Measurements from ENCODE around the gene GPX6. TPM values are rescaled to one million over a fixed set of nuclear protein-coding genes. Genes with fewer than 3 reads are reported as not detected.
"Not testable (repeated sequence)": the region's sequence is repeated elsewhere in the genome, so short reads cannot be mapped to it uniquely, and the experiment has no call there.

GPX6 gene
- total RNA-seq, 1 donor from 2014 or later: not detected

GRCh38 chr6:28485482-28485881, 30.1 kb downstream of the GPX6 start:
- H3K9me3 ChIP-seq: no peaks in the 10 kb centered on the region
- no peaks in the 10 kb centered on the region for H3K36me3 ChIP-seq
- no peak overlapping the region for H3K4me3 ChIP-seq
- TF ChIP-seq, protein P1, sequence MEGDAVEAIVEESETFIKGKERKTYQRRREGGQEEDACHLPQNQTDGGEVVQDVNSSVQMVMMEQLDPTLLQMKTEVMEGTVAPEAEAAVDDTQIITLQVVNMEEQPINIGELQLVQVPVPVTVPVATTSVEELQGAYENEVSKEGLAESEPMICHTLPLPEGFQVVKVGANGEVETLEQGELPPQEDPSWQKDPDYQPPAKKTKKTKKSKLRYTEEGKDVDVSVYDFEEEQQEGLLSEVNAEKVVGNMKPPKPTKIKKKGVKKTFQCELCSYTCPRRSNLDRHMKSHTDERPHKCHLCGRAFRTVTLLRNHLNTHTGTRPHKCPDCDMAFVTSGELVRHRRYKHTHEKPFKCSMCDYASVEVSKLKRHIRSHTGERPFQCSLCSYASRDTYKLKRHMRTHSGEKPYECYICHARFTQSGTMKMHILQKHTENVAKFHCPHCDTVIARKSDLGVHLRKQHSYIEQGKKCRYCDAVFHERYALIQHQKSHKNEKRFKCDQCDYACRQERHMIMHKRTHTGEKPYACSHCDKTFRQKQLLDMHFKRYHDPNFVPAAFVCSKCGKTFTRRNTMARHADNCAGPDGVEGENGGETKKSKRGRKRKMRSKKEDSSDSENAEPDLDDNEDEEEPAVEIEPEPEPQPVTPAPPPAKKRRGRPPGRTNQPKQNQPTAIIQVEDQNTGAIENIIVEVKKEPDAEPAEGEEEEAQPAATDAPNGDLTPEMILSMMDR (IDR thresholded peaks at IDR 0.05): no peak
- DNase-seq: no peak
- ATAC-seq: no peak
- intact Hi-C loops (cut with DNase I): no loop called here
- H3K4me1 ChIP-seq: no peaks in the 10 kb centered on the region
- H3K27me3 ChIP-seq: peaks cover 21% of the 10 kb centered on the region
- no peak overlapping the region for H3K27ac ChIP-seq

DNA sequence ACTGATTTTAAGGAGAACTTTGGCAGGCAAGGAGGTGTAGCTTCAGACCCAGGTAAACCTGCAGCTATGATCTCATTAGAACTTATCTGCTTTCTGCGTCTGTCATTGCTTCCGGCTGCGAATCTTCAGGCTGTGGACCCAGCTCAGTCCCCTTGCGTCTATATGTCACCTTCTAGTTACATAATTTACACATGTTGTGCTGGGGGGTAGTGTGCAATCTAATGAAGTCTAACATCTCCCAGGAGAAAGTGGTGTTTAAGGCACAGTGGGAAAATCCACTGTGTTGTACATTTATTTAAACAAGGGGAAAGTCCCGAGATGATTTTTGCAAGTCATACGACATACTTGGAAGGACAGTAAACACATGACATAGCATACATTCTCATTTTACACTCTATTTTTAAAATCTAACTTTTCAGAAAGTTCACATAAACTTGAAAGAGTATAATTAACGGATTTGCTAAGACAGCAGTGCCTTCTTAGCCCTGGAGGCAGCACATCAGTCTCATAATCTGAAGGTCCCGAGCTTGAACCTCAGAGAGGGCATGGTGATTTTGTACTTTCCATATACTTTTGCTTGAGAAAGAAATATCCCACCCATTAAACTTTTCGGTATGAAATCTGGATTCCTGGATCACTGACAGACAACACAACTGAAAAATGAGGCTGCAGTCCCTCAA, 35.2 kb downstream of the GPX6 start:
- no peaks in the 10 kb centered on the region for H3K4me1 ChIP-seq
- DNase-seq (no peak), ATAC-seq (no peak)
- no peak overlapping the region for H3K4me3 ChIP-seq
- no peaks in the 10 kb centered on the region for H3K9me3 ChIP-seq
- no peak overlapping the region for H3K27ac ChIP-seq
- no peaks in the 10 kb centered on the region for H3K36me3 ChIP-seq
- TF ChIP-seq, protein P1 (IDR thresholded peaks at IDR 0.05): no peak
- intact Hi-C loops (cut with DNase I): no loop called here
- H3K27me3 ChIP-seq: peaks cover 33% of the 10 kb centered on the region

- intact Hi-C loops (cut with DNase I): no loop called here
- TF ChIP-seq, protein P1 (IDR thresholded peaks at IDR 0.05): no peak
- peaks cover 29% of the 10 kb centered on the region for H3K27me3 ChIP-seq
These were observed 37.1 kb downstream of the GPX6 start for GRCh38 chr6:28478518-28478917.

GRCh38 chr6:28474441-28475219, 41.0 kb downstream of the GPX6 start:
- Histone ChIP-seq H3K27ac (no peak overlapping the region), H3K9me3 (no peaks in the 10 kb centered on the region), H3K36me3 (no peaks in the 10 kb centered on the region), H3K4me1 (no peaks in the 10 kb centered on the region), H3K27me3 (peaks cover 7% of the 10 kb centered on the region), H3K4me3 (no peak overlapping the region)
- TF ChIP-seq, protein P1 (IDR thresholded peaks at IDR 0.05): no peak
- ATAC-seq (no peak), DNase-seq (no peak)
- intact Hi-C loops (cut with DNase I): no loop called here

More at GRCh38 chr6:28478518-28478917, 37.1 kb downstream of the GPX6 start:
- Histone ChIP-seq H3K27ac (no peak overlapping the region), H3K9me3 (no peaks in the 10 kb centered on the region), H3K4me3 (no peak overlapping the region), H3K36me3 (no peaks in the 10 kb centered on the region), H3K4me1 (no peaks in the 10 kb centered on the region)
- no peak for DNase-seq
- no peak for ATAC-seq

GRCh38 chr6:28469153-28469745, 46.3 kb downstream of the GPX6 start:
- not testable (repeated sequence) for ATAC-seq, DNase-seq, H3K27me3 ChIP-seq

DNA sequence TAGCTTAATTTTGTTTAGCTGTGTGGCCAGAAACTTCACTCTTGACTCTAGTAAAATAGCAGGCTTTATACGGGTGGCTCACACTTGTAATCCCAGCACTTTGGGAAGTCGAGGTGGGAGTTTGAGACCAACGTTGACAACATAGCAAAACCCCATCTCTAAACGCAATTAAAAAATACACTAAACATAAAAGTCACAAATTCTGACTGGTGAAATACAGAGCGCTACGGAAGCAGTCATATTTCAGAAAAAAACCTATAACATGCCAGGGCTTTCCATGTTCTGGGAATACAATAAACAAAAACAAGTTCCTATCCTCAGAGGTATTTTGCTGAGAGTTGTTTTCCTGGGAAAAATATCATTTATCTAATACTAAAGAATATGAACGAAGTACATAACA, 47.5 kb downstream of the GPX6 start:
- TF ChIP-seq, protein P1 (IDR thresholded peaks at IDR 0.05): no peak

More at GRCh38 chr6:28469153-28469745, 46.3 kb downstream of the GPX6 start:
- intact Hi-C loops (cut with DNase I); H3K9me3 ChIP-seq; H3K4me3 ChIP-seq; H3K4me1 ChIP-seq; H3K27ac ChIP-seq; H3K36me3 ChIP-seq: not testable (repeated sequence)

More for the DNA sequence above, 47.5 kb downstream of the GPX6 start:
- no peaks in the 10 kb centered on the region for H3K9me3 ChIP-seq
- intact Hi-C loops (cut with DNase I): no loop called here
- H3K4me1 ChIP-seq: no peaks in the 10 kb centered on the region
- no peak overlapping the region for H3K4me3 ChIP-seq
- no peak overlapping the region for H3K27ac ChIP-seq
- peaks cover 19% of the 10 kb centered on the region for H3K27me3 ChIP-seq
- ATAC-seq: no peak
- no peak for DNase-seq
- no peaks in the 10 kb centered on the region for H3K36me3 ChIP-seq

Measured in upper lobe of right lung (tissue), 1 donor.